ENCODE measurements around the gene CCSER1.

- TF ChIP-seq CTCF (IDR thresholded peaks at IDR 0.05; ENCODE audit: low read depth, low read length, missing input control) (no peak), SP1 (IDR thresholded peaks at IDR 0.05) (no peak), RXRA (IDR thresholded peaks at IDR 0.05) (no peak), MAX (IDR thresholded peaks at IDR 0.05) (no peak), GABPA (IDR thresholded peaks at IDR 0.05 in 1 of 2, conservative IDR thresholded peaks at IDR 0.05 in 1 of 2) (no peak)
- TF ChIP-seq, protein P1, sequence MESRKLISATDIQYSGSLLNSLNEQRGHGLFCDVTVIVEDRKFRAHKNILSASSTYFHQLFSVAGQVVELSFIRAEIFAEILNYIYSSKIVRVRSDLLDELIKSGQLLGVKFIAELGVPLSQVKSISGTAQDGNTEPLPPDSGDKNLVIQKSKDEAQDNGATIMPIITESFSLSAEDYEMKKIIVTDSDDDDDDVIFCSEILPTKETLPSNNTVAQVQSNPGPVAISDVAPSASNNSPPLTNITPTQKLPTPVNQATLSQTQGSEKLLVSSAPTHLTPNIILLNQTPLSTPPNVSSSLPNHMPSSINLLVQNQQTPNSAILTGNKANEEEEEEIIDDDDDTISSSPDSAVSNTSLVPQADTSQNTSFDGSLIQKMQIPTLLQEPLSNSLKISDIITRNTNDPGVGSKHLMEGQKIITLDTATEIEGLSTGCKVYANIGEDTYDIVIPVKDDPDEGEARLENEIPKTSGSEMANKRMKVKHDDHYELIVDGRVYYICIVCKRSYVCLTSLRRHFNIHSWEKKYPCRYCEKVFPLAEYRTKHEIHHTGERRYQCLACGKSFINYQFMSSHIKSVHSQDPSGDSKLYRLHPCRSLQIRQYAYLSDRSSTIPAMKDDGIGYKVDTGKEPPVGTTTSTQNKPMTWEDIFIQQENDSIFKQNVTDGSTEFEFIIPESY (IDR thresholded peaks at IDR 0.05): no peak
These were observed 58.2 kb downstream of the CCSER1 start for GRCh38 chr4:90185416-90185815.

Measured in liver (tissue), 3 donors.